CD4-positive, alpha-beta T cell treated with Interleukin-6 for 4 hours (primary cell): Measurements from ENCODE around the gene SLC25A41.

Source experiments
- DNase-seq: peaks from one replicate; pipeline ENCODE4 v3.0.0-alpha.2; 2020; ENCODE audit warnings: mixed read lengths

Gene SLC25A41

GRCh38 chr19:6425732-6426620, 7.6 kb downstream of the SLC25A41 start:
- DNase-seq = no peak

GRCh38 chr19:6424939-6425731, 8.4 kb downstream of the SLC25A41 start:
- DNase-seq = peak; percentile 99

GRCh38 chr19:6424195-6424938, 9.2 kb downstream of the SLC25A41 start, which contains the start of gene KHSRP:
Gene KHSRP, minus strand, starts transcription at chr19:6424811. Its CDS starts 110 bp downstream, at chr19:6424701.
- peak; percentile 28 for DNase-seq

- peak; percentile 25 for DNase-seq
Observed at GRCh38 chr19:6423499-6424194, 9.9 kb downstream of the SLC25A41 start.

GRCh38 chr19:6421075-6422014, 12.2 kb downstream of the SLC25A41 start:
- DNase-seq = no peak

GRCh38 chr19:6418562-6418932, 15.0 kb downstream of the SLC25A41 start:
- DNase-seq = no peak

GRCh38 chr19:6417713-6418561, 15.6 kb downstream of the SLC25A41 start:
- DNase-seq = no peak

GRCh38 chr19:6416658-6417405, 16.7 kb downstream of the SLC25A41 start:
- no peak for DNase-seq

- DNase-seq = no peak
Observed at GRCh38 chr19:6415591-6416190, 17.9 kb downstream of the SLC25A41 start.

GRCh38 chr19:6414793-6415590, 18.6 kb downstream of the SLC25A41 start:
- no peak for DNase-seq

- no peak for DNase-seq
Observed at GRCh38 chr19:6413721-6414643, 19.6 kb downstream of the SLC25A41 start.

GRCh38 chr19:6413291-6413690, 20.3 kb downstream of the SLC25A41 start:
- no peak for DNase-seq

- DNase-seq = peak; percentile 61
Observed at GRCh38 chr19:6412447-6413091, 21.0 kb downstream of the SLC25A41 start.

GRCh38 chr19:6412061-6412446, 21.5 kb downstream of the SLC25A41 start:
- no peak for DNase-seq

- DNase-seq = no peak
Observed at GRCh38 chr19:6409346-6409745, 24.2 kb downstream of the SLC25A41 start.

GRCh38 chr19:6406401-6406800, 27.2 kb downstream of the SLC25A41 start:
- no peak for DNase-seq
